IMR-90 (cell line): ENCODE measurements around the gene RBBP8NL. TPM values are rescaled to one million over a fixed set of nuclear protein-coding genes. Genes with fewer than 3 reads are reported as not detected.

Experiments
- ATAC-seq: fragments of 200-7000 bp; cut with Tn5 transposase; 2 replicates; pipeline ENCODE4 v1.9.1; 2020; ENCODE audit warnings: low read depth, mild to moderate bottlenecking, moderate library complexity
- BruUV-seq: library from RNA; stranded (reverse); fragments of 400-500 nt; replicated peaks from 2 replicates; lab custom pipeline; 2021; lab: Mats Ljungman, UMichigan
- CTCF ChIA-PET: fragments of 300-600 bp; formaldehyde crosslinking; extraction: SDS; loops from one replicate; lab custom pipeline; 2021; ENCODE audit warnings: antibody characterized with exemption; lab: Yijun Ruan, JAX
- POLR2A ChIA-PET: fragments of 300-600 bp; sonication (Branson Sonifier 250); formaldehyde crosslinking; loops from one replicate; lab custom pipeline; 2022; ENCODE audit warnings: antibody characterized with exemption; ENCODE audit not compliant: unreplicated experiment; lab: Charles Lee
- DNase-seq: peaks from one replicate; pipeline ENCODE4 v3.0.0; 2013
- H2AFZ ChIP-seq: replicated peaks from 2 replicates; pipeline ENCODE3; 2013; ENCODE audit warnings: low read length, mild to moderate bottlenecking; ENCODE audit not compliant: poor library complexity
- H2AK5ac ChIP-seq: 2 replicates; pipeline ENCODE4 v1.6.1; 2013; ENCODE audit warnings: low read depth, low read length, inconsistent platforms
- H2AK9ac ChIP-seq: replicated peaks from 2 replicates; pipeline ENCODE3; 2013; ENCODE audit warnings: mild to moderate bottlenecking, low read depth, low read length, moderate library complexity; ENCODE audit not compliant: poor library complexity
- H2BK120ac ChIP-seq: 2 replicates; pipeline ENCODE4 v1.6.1; 2013; ENCODE audit warnings: low read depth, low read length, inconsistent platforms
- H2BK15ac ChIP-seq: 3 replicates; pipeline ENCODE4 v1.6.1; 2013; ENCODE audit warnings: low read depth, low read length, inconsistent platforms
- H2BK20ac ChIP-seq: 2 replicates; pipeline ENCODE4 v1.6.1; 2013; ENCODE audit warnings: low read depth, mild to moderate bottlenecking, inconsistent platforms, low read length, moderate library complexity
- H2BK5ac ChIP-seq: 2 replicates; pipeline ENCODE4 v1.6.1; 2013; ENCODE audit warnings: mild to moderate bottlenecking, low read depth, low read length, inconsistent platforms; ENCODE audit not compliant: poor library complexity, severe bottlenecking
- H3K14ac ChIP-seq: replicated peaks from 2 replicates; pipeline ENCODE4 v1.6.1; 2013; ENCODE audit warnings: low read depth, low read length, inconsistent platforms
- H3K18ac ChIP-seq: 2 replicates; pipeline ENCODE4 v1.6.1; 2013; ENCODE audit warnings: low read depth, low read length, control low read depth
- H3K23ac ChIP-seq: 2 replicates; pipeline ENCODE4 v1.6.1; 2013; ENCODE audit warnings: low read depth, low read length, inconsistent platforms
- H3K27ac ChIP-seq: 2 replicates; pipeline ENCODE4 v1.5.1; 2013; ENCODE audit warnings: mild to moderate bottlenecking, control low read depth, low read length; ENCODE audit not compliant: insufficient read depth
- H3K27me3 ChIP-seq: 2 replicates; pipeline ENCODE4 v1.6.1; 2013; ENCODE audit warnings: low read length; ENCODE audit not compliant: control insufficient read depth, insufficient read depth
- H3K36me3 ChIP-seq: 2 replicates; pipeline ENCODE4 v1.6.1; 2013; ENCODE audit warnings: low read length, mixed read lengths; ENCODE audit not compliant: control insufficient read depth, insufficient read depth
- H3K4ac ChIP-seq: 2 replicates; pipeline ENCODE4 v1.6.1; 2013; ENCODE audit warnings: low read depth, low read length, inconsistent platforms
- H3K4me1 ChIP-seq: 2 replicates; pipeline ENCODE4 v1.6.1; 2013; ENCODE audit warnings: low read length, mixed read lengths; ENCODE audit not compliant: control insufficient read depth, insufficient read depth
- H3K4me2 ChIP-seq: 2 replicates; pipeline ENCODE4 v1.6.1; 2013; ENCODE audit warnings: low read depth, mild to moderate bottlenecking, control low read depth, low read length, moderate library complexity
- H3K4me3 ChIP-seq: 2 replicates; pipeline ENCODE4 v1.5.1; 2013; ENCODE audit warnings: low read depth, mild to moderate bottlenecking, control low read depth, low read length, moderate library complexity; ENCODE audit not compliant: insufficient read depth
- H3K56ac ChIP-seq: 2 replicates; pipeline ENCODE4 v1.6.1; 2013; ENCODE audit warnings: low read length, inconsistent platforms; ENCODE audit not compliant: insufficient read depth; ENCODE audit errors: extremely low read depth
- H3K79me1 ChIP-seq, 2 experiments: 2 replicates each; pipeline ENCODE4 v1.6.1; 2013; ENCODE audit warnings: low read length in 2 of 2, inconsistent platforms in 1 of 2, low read depth in 1 of 2
- H3K9ac ChIP-seq: 2 replicates; pipeline ENCODE4 v1.6.1; 2013; ENCODE audit warnings: low read depth, low read length, control low read depth
- H3K9me1 ChIP-seq: 2 replicates; pipeline ENCODE4 v1.6.1; 2013; ENCODE audit warnings: low read length, inconsistent platforms; ENCODE audit not compliant: insufficient read depth
- H3K9me3 ChIP-seq: 2 replicates; pipeline ENCODE4 v1.6.1; 2013; ENCODE audit warnings: low read length; ENCODE audit not compliant: control insufficient read depth, insufficient read depth
- H4K20me1 ChIP-seq: 2 replicates; pipeline ENCODE4 v1.6.1; 2013; ENCODE audit warnings: low read length, inconsistent platforms; ENCODE audit not compliant: insufficient read depth
- H4K5ac ChIP-seq: 2 replicates; pipeline ENCODE4 v1.6.1; 2013; ENCODE audit warnings: mild to moderate bottlenecking, low read depth, low read length, control low read depth
- H4K8ac ChIP-seq, 2 experiments: 2 replicates each; pipeline ENCODE4 v1.6.1; 2013; ENCODE audit warnings: low read depth in 2 of 2, low read length in 2 of 2, control low read depth in 1 of 2, inconsistent platforms in 1 of 2
- H4K91ac ChIP-seq: 2 replicates; pipeline ENCODE4 v1.6.1; 2013; ENCODE audit warnings: low read depth, low read length, inconsistent platforms; ENCODE audit not compliant: insufficient read depth
- BHLHE40 ChIP-seq: fragments of 150-350 bp; IDR thresholded peaks from 2 replicates; pipeline ENCODE4 v1.6.1; 2016; ENCODE audit warnings: mild to moderate bottlenecking, low read depth, low read length
- ELK1 ChIP-seq: fragments of 150-350 bp; IDR thresholded peaks from 2 replicates; pipeline ENCODE4 v1.6.1; 2016; ENCODE audit warnings: low read depth, mild to moderate bottlenecking, low read length, moderate library complexity, borderline replicate concordance
- WGBS, 2 experiments: methylation state at CpG; one replicate each; pipeline versions ENCODE4 v1.1.5 to v1.1.7; 2013; ENCODE audit warnings: missing lambda C conversion rate in 2 of 2; ENCODE audit not compliant: insufficient read length in 1 of 2; ENCODE audit errors: extremely low coverage in 2 of 2; 5-methylcytosine and 5-hydroxymethylcytosine counted together
- dilution Hi-C: fragments of 300-500 bp; cut with HindIII; formaldehyde crosslinking; loops from one replicate; pipeline ENCODE4 v1.14.3; 2018; ENCODE audit warnings: low sequenced_read_pairs; ENCODE audit not compliant: unreplicated experiment
- in situ Hi-C: fragments of 300-500 bp; cut with MboI; formaldehyde crosslinking; loops from 3 replicates; pipeline ENCODE4 v1.14.3; 2019; ENCODE audit warnings: low sequenced_read_pairs, inconsistent platforms, mixed read lengths
- intact Hi-C: fragments of 100-400 bp; cut with micrococcal nuclease; formaldehyde crosslinking; loops from 2 replicates; pipeline ENCODE4 v1.10.0; 2022
- polyA plus RNA-seq, 3 experiments: library from polyadenylated mRNA; depleted of rRNA; stranded (reverse); fragments of >200 nt; gene quantifications; 2 replicates each; pipeline ENCODE4 v1.2.3, GENCODE V29; 2012; ENCODE audit warnings: low replicate concordance in 1 of 3
- total RNA-seq: library from RNA; depleted of rRNA; stranded (reverse); fragments of >200 nt; gene quantifications from 2 replicates; pipeline ENCODE4 v1.2.3, GENCODE V29; 2012
- TF ChIP-seq, protein P1 (sequence below): fragments of 150-350 bp; IDR thresholded peaks from 2 replicates; pipeline ENCODE4 v1.6.1; 2017; ENCODE audit warnings: mild to moderate bottlenecking, antibody characterized with exemption, low read length, low read depth

The RBBP8NL gene
- total and polyA plus RNA-seq, 2 of the 4 experiments (the other 2 are of a cell fraction): not detected

DNA sequence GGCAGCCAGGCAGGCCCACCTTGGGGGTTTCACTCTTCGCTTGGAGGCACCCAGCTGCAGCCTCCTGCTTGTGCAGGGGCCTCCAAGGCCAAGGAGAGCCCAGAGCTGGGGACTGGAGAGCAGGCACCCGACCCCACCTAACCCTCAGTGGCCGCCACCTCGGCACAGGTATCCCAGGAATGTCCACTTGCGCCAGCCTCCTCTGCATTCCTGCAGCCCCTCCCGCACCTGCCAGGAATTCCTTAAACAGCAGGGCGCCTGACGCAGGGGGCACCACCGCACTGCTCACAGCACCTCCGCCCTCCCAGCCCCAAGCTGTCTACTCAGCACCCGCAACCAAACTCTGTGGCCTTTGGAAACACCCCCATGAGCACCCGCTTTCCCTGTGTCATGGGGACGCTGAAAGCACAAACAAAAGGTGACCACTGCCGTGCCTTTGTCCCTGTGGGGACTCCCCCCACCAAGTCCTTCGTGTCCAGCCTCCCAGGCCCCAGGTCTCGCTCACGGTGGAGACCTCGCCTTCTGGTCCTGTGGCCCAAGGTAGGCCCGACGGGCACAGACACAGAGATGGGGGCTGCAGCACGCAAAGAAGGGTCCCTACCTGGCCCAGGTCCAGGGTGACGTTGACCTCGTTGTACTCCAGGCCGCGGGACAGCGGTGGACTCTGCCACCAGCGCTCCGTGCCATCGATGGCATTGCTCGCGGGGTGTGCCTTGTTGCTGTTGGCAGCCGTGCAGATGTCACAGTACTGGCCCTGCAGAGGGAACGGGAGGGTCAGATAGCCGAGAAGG, 65.3 kb downstream of the RBBP8NL start:
- ATAC-seq: no peak

More for the DNA sequence above, 65.3 kb downstream of the RBBP8NL start:
- Histone ChIP-seq H4K20me1 (peaks cover 13% of the 10 kb centered on the region; the same call in 1 of the 2 replicates), H3K4me3 (no peak overlapping the region), H3K27me3 (no peaks in the 10 kb centered on the region), H3K14ac (no peak overlapping the region), H3K4me1 (peaks cover 13% of the 10 kb centered on the region), H3K79me1 (no peaks in the 10 kb centered on the region), H2BK15ac (no peak overlapping the region), H2BK120ac (no peak overlapping the region), H4K8ac (no peak overlapping the region), H3K18ac (no peak overlapping the region), H2BK20ac (no peak overlapping the region), H2BK5ac (no peak overlapping the region), H4K5ac (no peak overlapping the region), H3K9me1 (no peaks in the 10 kb centered on the region), H2AFZ (peak overlapping the region; percentile 43), H3K36me3 (peaks cover 4% of the 10 kb centered on the region; the same call in 1 of the 2 replicates), H3K4me2 (no peak overlapping the region), H4K91ac (no peak overlapping the region), H2AK5ac (no peak overlapping the region), H3K56ac (no peak overlapping the region), H3K27ac (no peak overlapping the region), H3K9me3 (no peaks in the 10 kb centered on the region), H2AK9ac (peak overlapping the region; percentile 42), H3K23ac (no peak overlapping the region), H3K9ac (no peak overlapping the region), H3K4ac (no peak overlapping the region)
- TF ChIP-seq, protein P1, sequence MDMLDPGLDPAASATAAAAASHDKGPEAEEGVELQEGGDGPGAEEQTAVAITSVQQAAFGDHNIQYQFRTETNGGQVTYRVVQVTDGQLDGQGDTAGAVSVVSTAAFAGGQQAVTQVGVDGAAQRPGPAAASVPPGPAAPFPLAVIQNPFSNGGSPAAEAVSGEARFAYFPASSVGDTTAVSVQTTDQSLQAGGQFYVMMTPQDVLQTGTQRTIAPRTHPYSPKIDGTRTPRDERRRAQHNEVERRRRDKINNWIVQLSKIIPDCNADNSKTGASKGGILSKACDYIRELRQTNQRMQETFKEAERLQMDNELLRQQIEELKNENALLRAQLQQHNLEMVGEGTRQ: no peak
- TF ChIP-seq BHLHE40 (no peak), ELK1 (no peak)
- DNase-seq: no peak
- POLR2A ChIA-PET: no interaction called here
- in situ Hi-C loops: no loop called here
- intact Hi-C loops: no loop called here
- WGBS, 2 experiments: 81% methylated on average over 25 of the region's 34 CpGs; no CpG with 5 or more reads in 1 of the 2 experiments
- CTCF ChIA-PET: no interaction called here
- no TSS peak for BruUV-seq
- dilution Hi-C loops: no loop called here
